CD4-positive, alpha-beta T cell treated with Interferon gamma for 1 hour (primary cell): ENCODE results near the gene MPV17L2.

Experiments used
- DNase-seq: peaks from one replicate; pipeline ENCODE4 v3.0.0-alpha.2; 2020

Gene MPV17L2

GRCh38 chr19:18219911-18220631, 27.1 kb downstream of the MPV17L2 start:
- no peak for DNase-seq

DNA sequence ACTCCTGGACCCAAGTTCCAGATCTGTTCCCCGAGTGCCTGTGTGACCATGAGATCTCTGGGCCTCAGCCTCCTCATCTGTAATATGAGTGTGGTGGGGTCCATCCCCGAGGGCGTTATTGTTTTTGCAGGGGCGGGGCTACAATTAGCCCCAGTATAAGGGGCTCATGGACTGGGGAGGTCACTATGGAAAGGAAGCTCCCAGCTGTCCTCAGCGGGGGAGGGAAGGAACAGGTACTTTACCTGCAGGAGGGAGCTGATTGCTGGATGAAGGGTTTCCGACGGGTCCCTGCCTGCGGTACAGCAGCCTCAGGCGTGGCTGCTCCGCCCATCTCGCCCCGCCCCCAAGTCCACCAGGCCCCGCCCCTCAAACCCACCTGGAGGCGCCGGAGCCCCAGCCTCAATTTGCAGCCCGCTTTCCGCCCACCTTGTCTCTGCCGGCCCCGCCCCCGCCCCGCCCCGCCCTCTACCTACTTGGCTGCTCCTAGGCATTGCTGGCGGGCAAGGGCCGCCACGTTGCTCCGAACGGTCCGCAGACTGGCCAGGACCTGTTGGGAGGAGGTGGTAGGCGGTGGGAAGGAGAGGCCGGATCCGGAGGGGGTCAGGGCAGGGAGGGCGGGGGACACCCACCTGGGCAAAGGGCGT, 27.7 kb downstream of the MPV17L2 start:
- no peak for DNase-seq

- DNase-seq = no peak
These were observed 29.1 kb downstream of the MPV17L2 start for GRCh38 chr19:18221815-18222725.

DNA sequence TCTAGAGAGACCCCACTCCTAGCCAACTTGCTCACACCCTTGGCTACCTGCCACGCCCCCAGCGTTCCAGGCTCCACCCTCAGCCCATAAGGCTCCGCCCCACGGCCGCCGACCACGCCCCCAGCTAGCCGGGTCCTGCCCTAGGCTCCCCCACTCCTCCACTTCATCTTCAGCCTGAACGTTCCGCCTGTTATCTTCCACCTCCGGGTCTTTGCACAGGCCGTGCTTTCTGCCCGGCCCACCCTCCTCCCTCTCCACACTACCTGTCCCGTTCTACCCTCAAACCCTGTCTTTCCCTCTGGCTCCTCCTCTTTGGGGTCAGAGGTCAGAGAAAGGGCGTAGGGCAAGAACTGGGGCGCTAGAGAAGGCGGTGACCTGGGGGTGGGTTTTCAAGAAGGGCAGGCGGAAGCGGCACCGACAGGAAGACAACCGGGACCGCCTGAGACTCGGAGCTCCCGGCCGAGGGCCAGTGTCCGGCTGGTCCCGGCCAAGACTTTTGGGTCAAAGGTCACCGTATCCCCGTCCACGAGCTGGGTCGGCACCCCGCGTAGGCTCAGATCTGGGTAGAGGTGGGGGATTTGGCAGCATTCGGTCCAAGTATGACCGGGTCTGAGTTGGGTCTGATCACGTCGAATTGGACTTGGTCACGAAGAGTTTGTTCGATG, 31.0 kb downstream of the MPV17L2 start:
- DNase-seq = peak; percentile 23

DNA sequence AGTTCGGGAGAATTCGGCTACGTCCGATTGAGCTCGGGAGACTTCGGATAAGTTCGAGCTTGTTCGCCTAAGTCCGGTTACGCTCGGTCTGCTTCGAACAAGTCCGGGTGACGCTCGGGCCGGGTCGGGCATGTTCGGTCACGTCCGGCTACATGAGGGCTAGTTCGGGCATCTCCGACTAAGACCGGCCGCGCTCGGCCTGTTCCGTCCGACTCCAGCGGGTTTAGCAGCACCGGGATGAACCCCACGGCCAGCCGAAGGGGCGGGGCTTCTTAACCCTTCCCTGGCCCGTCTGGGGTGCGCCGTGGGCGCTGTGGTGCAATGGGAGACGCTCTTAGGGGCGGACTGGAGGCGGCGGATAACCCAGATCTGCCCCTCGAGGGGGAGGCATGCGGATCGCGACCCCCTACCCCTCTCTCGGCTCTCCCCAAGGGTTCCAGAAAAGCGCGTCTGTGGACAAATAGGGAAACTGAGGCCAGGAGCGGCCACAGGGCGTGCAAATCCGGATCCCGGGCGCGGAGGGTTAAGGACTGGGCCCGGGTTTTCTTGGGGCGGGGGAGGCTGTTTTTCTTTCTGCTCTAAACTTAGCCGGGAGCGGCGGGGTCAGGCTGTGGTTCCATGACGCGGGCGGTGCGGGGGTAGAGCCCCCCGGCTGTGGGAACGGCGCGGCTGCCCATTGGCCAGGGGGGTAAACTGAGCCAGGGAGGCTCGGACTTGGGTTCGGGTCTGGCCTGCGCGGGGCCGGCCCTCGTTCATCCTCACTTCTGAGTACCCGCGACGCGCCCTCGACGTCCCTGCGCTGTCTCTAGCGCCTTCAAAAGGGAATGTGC, 31.7 kb downstream of the MPV17L2 start:
- peak; percentile 90 for DNase-seq

DNA sequence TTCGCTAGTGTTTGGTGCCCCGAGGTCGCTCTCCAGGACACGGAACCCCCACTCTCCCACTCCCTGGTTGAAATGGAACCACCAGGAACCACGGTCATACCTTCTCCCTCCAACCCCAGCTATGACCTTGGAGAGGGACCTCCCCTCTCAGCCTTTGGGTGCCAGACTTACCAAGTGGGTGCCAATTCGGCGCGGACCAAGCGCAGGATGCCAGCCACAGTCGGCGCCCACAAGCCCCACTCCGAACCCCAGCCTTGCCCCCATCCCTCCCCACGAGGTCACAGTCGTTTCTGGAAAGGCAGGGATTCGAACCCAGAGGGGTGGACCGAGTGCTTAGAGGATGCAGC, 32.3 kb downstream of the MPV17L2 start:
- no peak for DNase-seq

DNA sequence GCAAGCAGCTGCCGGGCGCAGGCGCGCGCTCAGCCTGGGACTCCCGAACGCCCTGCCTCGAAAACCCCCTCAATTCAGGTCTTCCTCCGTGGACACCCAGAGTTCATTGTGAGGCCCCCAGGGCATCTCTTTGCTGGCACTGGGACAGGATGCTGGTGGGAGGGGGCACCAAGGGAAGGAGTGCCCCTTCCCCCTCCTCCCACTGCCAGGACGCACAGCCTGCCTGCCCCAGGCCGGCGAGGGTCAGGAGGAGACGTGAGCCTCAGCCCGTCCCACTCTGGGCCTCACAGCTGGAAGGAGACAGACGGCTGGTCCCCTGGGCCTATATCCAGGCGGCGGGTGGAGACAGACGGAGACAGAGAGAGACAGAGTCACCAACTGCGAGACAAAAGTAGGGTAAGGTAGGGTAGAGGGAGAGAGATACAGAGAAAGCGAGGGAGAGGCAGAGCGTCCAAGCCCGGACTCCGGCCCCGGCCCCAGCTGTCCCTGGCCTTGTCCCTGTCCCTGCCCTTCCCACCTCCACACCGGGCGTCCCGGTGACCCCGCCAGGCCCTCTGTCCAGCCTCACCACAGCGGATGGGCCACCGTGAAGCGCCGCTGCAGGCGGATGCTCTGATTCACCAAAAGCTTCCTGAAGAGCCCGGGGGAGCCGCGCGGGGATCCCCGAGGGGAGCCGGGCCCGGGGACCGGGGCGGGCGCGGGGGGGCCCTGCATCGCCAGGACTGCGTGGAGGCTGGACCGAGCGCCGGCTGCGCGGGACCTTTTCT, 32.9 kb downstream of the MPV17L2 start, which contains the start of gene PDE4C:
Gene PDE4C (minus strand): TSS at position 737 of the 767 bp plus-strand sequence. CDS start 23 bp downstream, at position 714.
- no peak for DNase-seq

GRCh38 chr19:18226956-18227780, 34.1 kb downstream of the MPV17L2 start:
- no peak for DNase-seq

GRCh38 chr19:18227781-18228271, 34.8 kb downstream of the MPV17L2 start:
- DNase-seq = no peak

DNA sequence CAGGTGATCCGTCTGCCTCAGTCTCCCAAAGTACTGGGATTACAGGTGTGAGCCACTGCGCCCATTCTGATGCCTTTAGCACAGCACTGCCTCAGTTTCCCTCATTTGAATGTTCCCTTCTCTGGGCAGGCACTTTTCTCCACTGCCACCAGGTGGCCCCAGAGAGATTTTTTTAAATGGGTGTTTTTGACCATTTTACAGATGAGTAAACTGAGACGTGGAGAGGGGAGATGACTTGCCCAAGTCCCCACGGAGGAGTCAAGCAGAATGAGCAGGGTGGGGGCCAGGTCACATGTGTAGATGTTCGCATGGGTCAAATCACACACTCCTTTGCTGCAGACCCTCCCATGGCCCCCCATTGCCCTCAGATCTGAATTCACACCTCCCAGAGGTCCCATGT, 36.5 kb downstream of the MPV17L2 start:
- no peak for DNase-seq

GRCh38 chr19:18229915-18230314, 36.9 kb downstream of the MPV17L2 start:
- no peak for DNase-seq

- no peak for DNase-seq
These were observed 38.1 kb downstream of the MPV17L2 start for GRCh38 chr19:18230941-18231734.

GRCh38 chr19:18231775-18232174, 38.8 kb downstream of the MPV17L2 start:
- DNase-seq = no peak

GRCh38 chr19:18232540-18233223, 39.7 kb downstream of the MPV17L2 start:
- DNase-seq = no peak

GRCh38 chr19:18233224-18233825, 40.3 kb downstream of the MPV17L2 start:
- DNase-seq = peak; percentile 32

DNA sequence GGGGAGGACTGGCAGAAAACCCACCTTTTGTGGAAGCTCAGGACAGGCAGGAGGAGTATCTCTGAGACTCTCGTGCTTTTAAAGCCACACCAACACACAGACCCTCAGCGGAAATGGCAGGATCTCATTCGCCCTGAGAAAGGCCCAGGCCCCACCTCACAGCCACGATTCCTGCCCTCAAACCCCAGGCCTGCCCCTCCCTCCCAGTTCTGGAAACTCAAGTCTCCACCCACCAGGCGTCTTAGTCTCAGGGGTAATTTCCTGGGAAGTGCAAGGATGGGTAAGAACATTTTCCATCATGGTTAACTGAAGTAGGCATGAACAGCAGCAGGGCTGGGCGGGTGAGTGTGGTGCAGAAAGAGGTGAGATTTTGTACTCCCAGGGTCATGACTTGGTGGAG, 41.2 kb downstream of the MPV17L2 start:
- DNase-seq = no peak

DNA sequence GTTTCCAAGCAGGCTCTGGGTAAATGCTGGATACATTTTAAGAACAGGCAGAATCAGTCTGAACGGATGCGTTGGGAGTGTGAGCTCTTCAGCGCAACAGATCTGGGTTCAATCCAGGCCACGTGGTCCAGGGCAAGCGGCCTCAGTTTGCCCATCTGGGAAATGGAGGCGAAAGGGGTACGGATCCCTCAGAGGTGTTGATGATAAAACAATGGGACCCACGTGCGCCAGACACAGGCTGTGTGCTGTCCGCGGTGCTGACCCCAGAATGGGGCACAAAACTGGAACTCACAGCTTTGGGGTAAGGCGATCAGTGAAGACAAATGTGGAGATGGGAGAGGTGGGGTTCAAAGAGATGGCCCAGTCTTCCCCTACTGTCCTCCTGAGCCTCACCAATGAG, 46.3 kb downstream of the MPV17L2 start:
- no peak for DNase-seq

DNA sequence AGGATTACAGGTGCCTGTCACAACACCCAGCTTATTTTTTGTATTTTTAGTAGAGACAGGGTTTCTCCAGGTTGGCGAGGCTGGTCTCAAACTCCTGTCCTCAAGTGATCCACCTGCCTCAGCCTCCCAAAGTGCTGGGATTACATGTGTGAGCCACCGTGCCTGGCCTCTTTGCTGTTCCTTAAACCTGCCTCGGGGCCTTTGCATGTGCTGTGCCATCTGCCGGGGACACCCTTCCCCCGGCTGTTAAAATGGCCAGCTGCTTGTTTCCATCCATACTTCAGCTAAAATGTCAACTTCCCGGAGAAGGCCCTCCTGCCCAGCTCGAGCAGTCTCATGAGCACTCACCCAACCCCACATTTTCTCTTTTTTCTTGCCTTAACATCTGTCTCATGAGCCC, 52.3 kb downstream of the MPV17L2 start:
- no peak for DNase-seq
